ENCODE results near the gene DYNC1LI2. TPM values are rescaled to one million over a fixed set of nuclear protein-coding genes. Genes with fewer than 3 reads are reported as not detected.

Gene DYNC1LI2
- total RNA-seq, 1 experiment from 2014 or later: 92.8 TPM

- intact Hi-C loops (cut with micrococcal nuclease): no loop called here
- Histone ChIP-seq H3K9me3 (ENCODE audit: control insufficient read depth in 1 of 2, insufficient read depth in 1 of 2, low read depth in 1 of 2, low read length in 2 of 2) (no peaks in the 10 kb centered on the region), H3K9ac (ENCODE audit: low read length) (no peak overlapping the region), H3K79me2 (ENCODE audit: insufficient read depth, low read length) (peaks cover 43% of the 10 kb centered on the region), H3K9me2 (ENCODE audit: insufficient read depth) (no peaks in the 10 kb centered on the region), H4K20me1 (ENCODE audit: insufficient read depth) (0 out of 2 replicates have a peak, but pooled peaks cover 3% of the 10 kb centered on the region), H2AFZ (ENCODE audit: low read depth, low read length, poor library complexity, severe bottlenecking) (no peak overlapping the region), H3K27me3 (ENCODE audit: insufficient read depth, low read length) (no peaks in the 10 kb centered on the region), H3K4me1 (ENCODE audit: control insufficient read depth in 1 of 2, insufficient read depth in 2 of 2, low read length in 2 of 2) (no peaks in the 10 kb centered on the region), H3K27ac (ENCODE audit: low read depth, low read length) (no peak overlapping the region), H3K4me3 (replicated peaks in 1 of 2; ENCODE audit: low read depth in 1 of 2, low read length in 2 of 2) (no peak overlapping the region), H3K36me3 (ENCODE audit: control insufficient read depth in 1 of 2, insufficient read depth in 2 of 2, low read length in 2 of 2) (no peaks in the 10 kb centered on the region), H3K4me2 (ENCODE audit: low read length) (no peak overlapping the region)
- ChIA-PET CTCF (no interaction called here), POLR2A (interaction anchor here (0.7 kb wide), 1 partner anchor 194 kb away, joined by 3 read pairs; no protein-coding TSS in a partner anchor), RAD21 (ENCODE audit: low non-redundant PET in 1 of 2, low total read pairs in 2 of 2, uncharacterized antibody in 2 of 2, unreplicated experiment in 2 of 2) (no interaction called here)
- no peak for ATAC-seq
- no peak for DNase-seq (ENCODE audit: low read depth, low spot score)
- no peak for TF ChIP-seq EGR1 (IDR thresholded peaks at IDR 0.05; ENCODE audit: low read depth)
- no peak for TF ChIP-seq CTCF (IDR thresholded peaks at IDR 0.05 in 2 of 3, conservative IDR thresholded peaks at IDR 0.05 in 1 of 3; ENCODE audit: borderline replicate concordance in 1 of 3, insufficient read depth in 1 of 3, low read depth in 2 of 3, low read length in 2 of 3)
- TF ChIP-seq REST (IDR thresholded peaks at IDR 0.05; ENCODE audit: low read depth): no peak
- no peak for TF ChIP-seq ZNF274 (IDR thresholded peaks at IDR 0.05; ENCODE audit: low read depth, low read length)
- no peak for TF ChIP-seq POLR2AphosphoS5 (IDR thresholded peaks at IDR 0.05; ENCODE audit: low read depth, low read length)
- no peak for TF ChIP-seq TCF7L2 (IDR thresholded peaks at IDR 0.05; ENCODE audit: borderline replicate concordance, extremely low read depth, insufficient read depth, insufficient read length)
- TF ChIP-seq FOSL1 (IDR thresholded peaks at IDR 0.05; ENCODE audit: low read depth): no peak
- TF ChIP-seq POLR2A (IDR thresholded peaks at IDR 0.05; ENCODE audit: borderline replicate concordance, extremely low read depth, insufficient read depth, insufficient read length): no peak
- no peak for TF ChIP-seq SIN3A (IDR thresholded peaks at IDR 0.05; ENCODE audit: low read depth)
- no peak for TF ChIP-seq ELF1 (IDR thresholded peaks at IDR 0.05; ENCODE audit: borderline replicate concordance, low read depth)
- no peak for TF ChIP-seq ZFX (IDR thresholded peaks at IDR 0.05)
- TF ChIP-seq RAD21 (IDR thresholded peaks at IDR 0.05; ENCODE audit: low read depth): no peak
- no peak for TF ChIP-seq SP1 (IDR thresholded peaks at IDR 0.05; ENCODE audit: low read depth)
- BruUV-seq (replicated peaks): no TSS peak
Observed at GRCh38 chr16:66673691-66674090, 77.7 kb downstream of the DYNC1LI2 start.

Other genes with a start within 250 kb of the DYNC1LI2 start
- 15.4 TPM for gene TK2, start 201.5 kb downstream of the DYNC1LI2 start, total RNA-seq (2021; ENCODE audit: unreplicated experiment)
- 38.6 TPM for gene CKLF, start 199.0 kb downstream of the DYNC1LI2 start, total RNA-seq (2021; ENCODE audit: unreplicated experiment)
- gene CMTM1, start 185.2 kb downstream of the DYNC1LI2 start, total RNA-seq (2021; ENCODE audit: unreplicated experiment): 5.2 TPM
- gene CMTM2, start 172.1 kb downstream of the DYNC1LI2 start, total RNA-seq (2021; ENCODE audit: unreplicated experiment): 0.42 TPM
- gene CMTM3, start 146.9 kb downstream of the DYNC1LI2 start, total RNA-seq (2021; ENCODE audit: unreplicated experiment): 12.8 TPM
- gene CMTM4, start 54.9 kb downstream of the DYNC1LI2 start, total RNA-seq (2021; ENCODE audit: unreplicated experiment): 77.8 TPM
- not detected for gene TERB1, start 50.0 kb upstream of the DYNC1LI2 start, total RNA-seq (2021; ENCODE audit: unreplicated experiment)
- 123 TPM for gene NAE1, start 79.4 kb upstream of the DYNC1LI2 start, total RNA-seq (2021; ENCODE audit: unreplicated experiment)
- gene CA7, start 92.8 kb upstream of the DYNC1LI2 start, total RNA-seq (2021; ENCODE audit: unreplicated experiment): not detected
- gene PDP2, start 128.9 kb upstream of the DYNC1LI2 start, total RNA-seq (2021; ENCODE audit: unreplicated experiment): 19.9 TPM
- not detected for gene CDH16, start 167.3 kb upstream of the DYNC1LI2 start, total RNA-seq (2021; ENCODE audit: unreplicated experiment)
- gene RRAD, start 173.9 kb upstream of the DYNC1LI2 start, total RNA-seq (2021; ENCODE audit: unreplicated experiment): 2.2 TPM
- 113 TPM for gene CIAO2B, start 182.8 kb upstream of the DYNC1LI2 start, total RNA-seq (2021; ENCODE audit: unreplicated experiment)
- gene CES2, start 183.9 kb upstream of the DYNC1LI2 start, total RNA-seq (2021; ENCODE audit: unreplicated experiment): 35.4 TPM
- 10.8 TPM for gene CES3, start 209.7 kb upstream of the DYNC1LI2 start, total RNA-seq (2021; ENCODE audit: unreplicated experiment)
- gene CES4A, start 237.0 kb upstream of the DYNC1LI2 start, total RNA-seq (2021; ENCODE audit: unreplicated experiment): not detected

All from HCT116 (cell line).